Stimulated activated effector memory CD8-positive, alpha-beta T cell treated with anti-CD3 and anti-CD28 coated beads, Interleukin-12 subunit alpha, Interleukin-12 subunit beta, amount 100 ng/mL, for 72 hours (primary cell): Measurements from ENCODE around the gene CREB5.

ENCODE experiments used
- ATAC-seq: fragments of 150-1000 bp; cut with Tn5 transposase; 2 replicates; pipeline ENCODE4 v1.10.0; 2021
- DNase-seq, 2 donors: peaks; one replicate each; pipeline ENCODE4 v3.0.0; 2021 to 2022; ENCODE audit warnings: low spot score in 2 of 2
- H3K27ac Mint-ChIP-seq: one replicate; pipeline ENCODE4 v1.8.0; 2022; ENCODE audit warnings: mild to moderate bottlenecking, mixed read lengths
- H3K36me3 Mint-ChIP-seq: one replicate; pipeline ENCODE4 v1.8.0; 2022; ENCODE audit warnings: mild to moderate bottlenecking, mixed read lengths
- H3K4me1 Mint-ChIP-seq: one replicate; pipeline ENCODE4 v1.8.0; 2022; ENCODE audit warnings: mixed read lengths
- H3K4me3 Mint-ChIP-seq: one replicate; pipeline ENCODE4 v1.8.0; 2022; ENCODE audit warnings: mild to moderate bottlenecking, mixed read lengths
- H3K9me3 Mint-ChIP-seq: one replicate; pipeline ENCODE4 v1.8.0; 2022; ENCODE audit warnings: mixed read lengths

Gene CREB5

GRCh38 chr7:28500138-28500537, 87.8 kb downstream of the CREB5 start:
- Mint-ChIP-seq H3K27ac (no peak overlapping the region), H3K4me1 (no peaks in the 10 kb centered on the region), H3K9me3 (no peaks in the 10 kb centered on the region), H3K36me3 (no peaks in the 10 kb centered on the region), H3K4me3 (no peak overlapping the region)
- ATAC-seq (no peak), DNase-seq (no peak)

GRCh38 chr7:28502408-28502807, 90.1 kb downstream of the CREB5 start:
- Mint-ChIP-seq H3K27ac (no peak overlapping the region), H3K4me3 (no peak overlapping the region), H3K36me3 (no peaks in the 10 kb centered on the region), H3K9me3 (no peaks in the 10 kb centered on the region), H3K4me1 (no peaks in the 10 kb centered on the region)
- DNase-seq = no peak
- no peak for ATAC-seq

- no peak overlapping the region for H3K4me3 Mint-ChIP-seq
- H3K4me1 Mint-ChIP-seq = no peaks in the 10 kb centered on the region
- no peaks in the 10 kb centered on the region for H3K9me3 Mint-ChIP-seq
- no peak overlapping the region for H3K27ac Mint-ChIP-seq
- DNase-seq = no peak
- no peaks in the 10 kb centered on the region for H3K36me3 Mint-ChIP-seq
- no peak for ATAC-seq
These were observed 91.1 kb downstream of the CREB5 start for GRCh38 chr7:28503396-28503795.

GRCh38 chr7:28505014-28505413, 92.7 kb downstream of the CREB5 start:
- DNase-seq (no peak), ATAC-seq (no peak)
- Mint-ChIP-seq H3K27ac (no peak overlapping the region), H3K9me3 (no peaks in the 10 kb centered on the region), H3K4me1 (no peaks in the 10 kb centered on the region), H3K4me3 (no peak overlapping the region), H3K36me3 (no peaks in the 10 kb centered on the region)

- ATAC-seq (no peak), DNase-seq (no peak)
- Mint-ChIP-seq H3K4me3 (no peak overlapping the region), H3K36me3 (no peaks in the 10 kb centered on the region), H3K27ac (no peak overlapping the region), H3K4me1 (no peaks in the 10 kb centered on the region), H3K9me3 (peaks cover under 1% of the 10 kb centered on the region)
These were observed 93.5 kb downstream of the CREB5 start for GRCh38 chr7:28505867-28506266.

GRCh38 chr7:28507525-28508282, 95.4 kb downstream of the CREB5 start:
- Mint-ChIP-seq H3K4me3 (no peak overlapping the region), H3K27ac (no peak overlapping the region), H3K36me3 (no peaks in the 10 kb centered on the region), H3K9me3 (peaks cover 4% of the 10 kb centered on the region), H3K4me1 (no peaks in the 10 kb centered on the region)
- no peak for DNase-seq
- ATAC-seq = no peak

GRCh38 chr7:28509251-28510025, 97.1 kb downstream of the CREB5 start:
- Mint-ChIP-seq H3K36me3 (no peaks in the 10 kb centered on the region), H3K4me1 (no peaks in the 10 kb centered on the region), H3K9me3 (peaks cover 4% of the 10 kb centered on the region), H3K27ac (no peak overlapping the region), H3K4me3 (no peak overlapping the region)
- ATAC-seq (no peak), DNase-seq (no peak)

- H3K27ac Mint-ChIP-seq = no peak overlapping the region
- DNase-seq (no peak), ATAC-seq (no peak)
- H3K4me3 Mint-ChIP-seq = no peak overlapping the region
- H3K9me3 Mint-ChIP-seq = peaks cover 4% of the 10 kb centered on the region
- no peaks in the 10 kb centered on the region for H3K36me3 Mint-ChIP-seq
- no peaks in the 10 kb centered on the region for H3K4me1 Mint-ChIP-seq
These were observed 97.7 kb downstream of the CREB5 start for GRCh38 chr7:28510026-28510369.

- Mint-ChIP-seq H3K4me3 (no peak overlapping the region), H3K27ac (no peak overlapping the region), H3K9me3 (peaks cover 4% of the 10 kb centered on the region), H3K36me3 (no peaks in the 10 kb centered on the region), H3K4me1 (no peaks in the 10 kb centered on the region)
- DNase-seq (no peak), ATAC-seq (no peak)
These were observed 100.5 kb downstream of the CREB5 start for GRCh38 chr7:28512668-28513440.

- DNase-seq = no peak
- Mint-ChIP-seq H3K9me3 (no peaks in the 10 kb centered on the region), H3K4me1 (no peaks in the 10 kb centered on the region), H3K36me3 (no peaks in the 10 kb centered on the region), H3K4me3 (no peak overlapping the region), H3K27ac (no peak overlapping the region)
- no peak for ATAC-seq
These were observed 104.3 kb downstream of the CREB5 start for GRCh38 chr7:28516390-28517172.

GRCh38 chr7:28517206-28517605, 104.9 kb downstream of the CREB5 start:
- no peak overlapping the region for H3K4me3 Mint-ChIP-seq
- no peak for ATAC-seq
- H3K36me3 Mint-ChIP-seq = no peaks in the 10 kb centered on the region
- no peak for DNase-seq
- no peaks in the 10 kb centered on the region for H3K9me3 Mint-ChIP-seq
- no peak overlapping the region for H3K27ac Mint-ChIP-seq
- no peaks in the 10 kb centered on the region for H3K4me1 Mint-ChIP-seq

GRCh38 chr7:28517606-28518005, 105.3 kb downstream of the CREB5 start:
- H3K4me1 Mint-ChIP-seq = no peaks in the 10 kb centered on the region
- no peak overlapping the region for H3K4me3 Mint-ChIP-seq
- H3K27ac Mint-ChIP-seq = no peak overlapping the region
- H3K36me3 Mint-ChIP-seq = no peaks in the 10 kb centered on the region
- no peaks in the 10 kb centered on the region for H3K9me3 Mint-ChIP-seq
- DNase-seq (no peak), ATAC-seq (no peak)

- Mint-ChIP-seq H3K4me1 (no peaks in the 10 kb centered on the region), H3K4me3 (no peak overlapping the region), H3K9me3 (no peaks in the 10 kb centered on the region), H3K36me3 (no peaks in the 10 kb centered on the region), H3K27ac (no peak overlapping the region)
- ATAC-seq (no peak), DNase-seq (no peak)
These were observed 108.0 kb downstream of the CREB5 start for GRCh38 chr7:28520074-28521015.

- ATAC-seq = no peak
- no peaks in the 10 kb centered on the region for H3K4me1 Mint-ChIP-seq
- no peaks in the 10 kb centered on the region for H3K9me3 Mint-ChIP-seq
These were observed 112.7 kb downstream of the CREB5 start for GRCh38 chr7:28524978-28525377.

More at GRCh38 chr7:28524978-28525377, 112.7 kb downstream of the CREB5 start:
- no peak for DNase-seq
- H3K4me3 Mint-ChIP-seq = no peak overlapping the region
- no peak overlapping the region for H3K27ac Mint-ChIP-seq
- no peaks in the 10 kb centered on the region for H3K36me3 Mint-ChIP-seq
